Prostate gland (tissue), 2 donors: ENCODE data around the gene RECQL5. TPM values are rescaled to one million over a fixed set of nuclear protein-coding genes. Genes with fewer than 3 reads are reported as not detected.

Source experiments
- DNase-seq: peaks from one replicate; pipeline ENCODE4 v3.0.0-alpha.2; 2019; ENCODE audit warnings: low spot score
- H3K27ac ChIP-seq, 2 donors: fragments of 200-600 bp; sonication (generic); 2 replicates each; pipeline ENCODE4 v1.5.1; 2017 to 2019
- H3K27me3 ChIP-seq: fragments of 200-600 bp; sonication (generic); replicated peaks from 2 replicates; pipeline ENCODE4 v1.5.1; 2019; ENCODE audit not compliant: insufficient read depth
- H3K36me3 ChIP-seq, 2 donors: fragments of 200-600 bp; sonication (generic); 1 replicate in 1 of 2; 2 replicates in 1 of 2; pipeline versions ENCODE4 v1.5.1 to v1.8.1; 2017 to 2019
- H3K4me1 ChIP-seq: fragments of 200-600 bp; sonication (generic); replicated peaks from 2 replicates; pipeline ENCODE4 v1.5.1; 2019
- H3K4me3 ChIP-seq, 2 donors: fragments of 200-600 bp; sonication (generic); 2 replicates each; pipeline ENCODE4 v1.5.1; 2017 to 2019
- H3K9me3 ChIP-seq: fragments of 200-600 bp; sonication (generic); 2 replicates; pipeline ENCODE4 v1.5.1; 2017
- CTCF ChIP-seq, 4 experiments: fragments of 200-600 bp in 2 of 4; fragments of 450-650 bp in 2 of 4; sonication (generic) in 2 of 4; IDR thresholded peaks; 1 replicate in 3 of 4; 2 replicates in 1 of 4; pipeline ENCODE4 v1.5.1; 2016 to 2019; ENCODE audit warnings: antibody characterized with exemption in 4 of 4, mild to moderate bottlenecking in 2 of 4, moderate library complexity in 2 of 4
- POLR2A ChIP-seq: fragments of 450-650 bp; IDR thresholded peaks from one replicate; pipeline ENCODE4 v1.6.1; 2016; ENCODE audit warnings: antibody characterized with exemption, mild to moderate bottlenecking
- POLR2AphosphoS5 ChIP-seq: sonication (generic); formaldehyde crosslinking; IDR thresholded peaks from one replicate; pipeline ENCODE4 v1.6.1; 2017; ENCODE audit warnings: antibody characterized with exemption
- WGBS: methylation state at CpG from one replicate; pipeline ENCODE4 v1.1.5; 2018; 5-methylcytosine and 5-hydroxymethylcytosine counted together
- intact Hi-C: fragments of 100-400 bp; cut with DNase I; formaldehyde crosslinking; loops from one replicate; pipeline ENCODE4 v1.14.2; 2022
- total RNA-seq, 2 donors: library from RNA; depleted of rRNA; stranded (reverse); fragments of >200 nt; gene quantifications; one replicate each; pipeline ENCODE4 v1.1.0, GENCODE V29; 2016

The RECQL5 gene
- total RNA-seq, 2 donors from 2014 or later = 33.6 to 132 TPM

GRCh38 chr17:75665981-75666380 lies 973 bp downstream of the RECQL5 start:
- 81% methylated on average over 10 of the region's 10 CpGs for WGBS
- TF ChIP-seq POLR2AphosphoS5 = no peak
- TF ChIP-seq CTCF (IDR thresholded peaks at IDR 0.05) = no peak
- TF ChIP-seq POLR2A = no peak
- intact Hi-C loops = no loop called here

GRCh38 chr17:75664099-75664549 lies 2.8 kb downstream of the RECQL5 start:
- no peak for TF ChIP-seq POLR2AphosphoS5
- no peak for TF ChIP-seq CTCF (IDR thresholded peaks at IDR 0.05)
- TF ChIP-seq POLR2A = no peak
- WGBS = 90% methylated on average over 3 of the region's 3 CpGs
- H3K36me3 ChIP-seq = no peaks in the 10 kb centered on the region

More at GRCh38 chr17:75665981-75666380, 973 bp downstream of the RECQL5 start:
- Histone ChIP-seq H3K4me1 (peaks cover 7% of the 10 kb centered on the region), H3K36me3 (peaks cover 0 to 4% of the 10 kb centered on the region in 2 donors), H3K4me3 (peak overlapping the region; percentile 74 to 88), H3K9me3 (no peaks in the 10 kb centered on the region), H3K27ac (no peak overlapping the region), H3K27me3 (no peaks in the 10 kb centered on the region)
- DNase-seq = no peak

GRCh38 chr17:75662511-75662910 lies 4.4 kb downstream of the RECQL5 start:
- Histone ChIP-seq H3K4me1 (peaks cover 7% of the 10 kb centered on the region), H3K36me3 (no peaks in the 10 kb centered on the region), H3K4me3 (no peak overlapping the region), H3K27me3 (no peaks in the 10 kb centered on the region), H3K27ac (no peak overlapping the region), H3K9me3 (no peaks in the 10 kb centered on the region)
- TF ChIP-seq POLR2A (no peak), CTCF (IDR thresholded peaks at IDR 0.05) (no peak)
- no peak for DNase-seq
- WGBS = 92% methylated on average over 9 of the region's 9 CpGs
- intact Hi-C loops = no loop called here

More at GRCh38 chr17:75664099-75664549, 2.8 kb downstream of the RECQL5 start:
- DNase-seq = no peak
- peaks cover 7% of the 10 kb centered on the region for H3K4me1 ChIP-seq
- no peak overlapping the region for H3K4me3 ChIP-seq
- no peaks in the 10 kb centered on the region for H3K27me3 ChIP-seq
- H3K27ac ChIP-seq = no peak overlapping the region
- intact Hi-C loops = no loop called here
- no peaks in the 10 kb centered on the region for H3K9me3 ChIP-seq

- TF ChIP-seq CTCF (IDR thresholded peaks at IDR 0.05) (no peak), POLR2AphosphoS5 (no peak), POLR2A (no peak)
- no peaks in the 10 kb centered on the region for H3K36me3 ChIP-seq
- H3K27ac ChIP-seq = no peak overlapping the region
- peaks cover 7% of the 10 kb centered on the region for H3K4me1 ChIP-seq
- 94% methylated on average over 4 of the region's 4 CpGs for WGBS
- no peaks in the 10 kb centered on the region for H3K9me3 ChIP-seq
- H3K4me3 ChIP-seq = no peak overlapping the region
- DNase-seq = no peak
- intact Hi-C loops = no loop called here
- H3K27me3 ChIP-seq = no peaks in the 10 kb centered on the region
These were observed 5.4 kb downstream of the RECQL5 start for GRCh38 chr17:75661531-75661930.

- Histone ChIP-seq H3K27me3 (no peaks in the 10 kb centered on the region), H3K36me3 (no peaks in the 10 kb centered on the region), H3K27ac (no peak overlapping the region), H3K4me1 (no peaks in the 10 kb centered on the region), H3K9me3 (no peaks in the 10 kb centered on the region), H3K4me3 (no peak overlapping the region)
- DNase-seq = no peak
- intact Hi-C loops = no loop called here
- 74% methylated on average over 5 of the region's 5 CpGs for WGBS
- TF ChIP-seq POLR2AphosphoS5 (no peak), CTCF (IDR thresholded peaks at IDR 0.05) (no peak), POLR2A (no peak)
These were observed 8.7 kb downstream of the RECQL5 start for GRCh38 chr17:75658237-75658636.
